H1 (cell line): Measurements from ENCODE around the gene RNF224. TPM values are rescaled to one million over a fixed set of nuclear protein-coding genes. Genes with fewer than 3 reads are reported as not detected.

ENCODE experiments used
- ATF3 ChIP-seq: IDR thresholded peaks from 2 replicates; pipeline ENCODE4 v1.6.1; 2011; ENCODE audit warnings: low read depth, mild to moderate bottlenecking, low read length; ENCODE audit not compliant: insufficient read depth
- CBX5 ChIP-seq: fragments of 300-800, 300-1000 bp; sonication (generic); IDR thresholded peaks from 2 replicates; pipeline ENCODE4 v1.7.1; 2016; ENCODE audit warnings: antibody characterized with exemption, low read length, low read depth
- CBX8 ChIP-seq: fragments of 300-800, 300-1000 bp; sonication (generic); IDR thresholded peaks from 2 replicates; pipeline ENCODE4 v1.7.1; 2016; ENCODE audit warnings: low read depth, low read length, borderline replicate concordance
- JUND ChIP-seq: IDR thresholded peaks from 2 replicates; pipeline ENCODE4 v1.6.1; 2011; ENCODE audit warnings: mild to moderate bottlenecking, improper control_type of control experiment, low read length
- MAFK ChIP-seq: IDR thresholded peaks from 2 replicates; pipeline ENCODE4 v1.6.1; 2012; ENCODE audit warnings: low read depth, mild to moderate bottlenecking, improper control_type of control experiment, low read length
- USF2 ChIP-seq: IDR thresholded peaks from 2 replicates; pipeline ENCODE4 v1.6.1; 2011; ENCODE audit warnings: low read length, improper control_type of control experiment
- polyA plus RNA-seq, 7 experiments: library from polyadenylated mRNA; depleted of rRNA in 3 of 7; stranded (reverse) in 5 of 7; unstranded in 2 of 7; fragments of >200 nt in 5 of 7; fragments of 200-250 nt in 2 of 7; gene quantifications; 1 replicate in 5 of 7; 2 replicates in 1 of 7; 4 replicates in 1 of 7; pipeline versions ENCODE4 v1.2.1 to v1.2.3, GENCODE V29; 2011 to 2013; ENCODE audit warnings: missing spikeins in 2 of 7, mixed read lengths in 2 of 7
- total RNA-seq: library from RNA; stranded (reverse); fragmentation: NEBNext Ultra II Directional; extraction: Animal tissue kit (Norgen Biotek cat#: 25700); gene quantifications from 2 replicates; pipeline ENCODE4 v1.2.1, GENCODE V29; 2021

RNF224 gene
- total and polyA plus RNA-seq, 2 of the 8 experiments (the other 6 are each of a cell fraction or from before 2014, with no cell fraction given): 0.24 TPM; not detected in 1

GRCh38 chr9:137218754-137219271, 8.5 kb upstream of the RNF224 start (continued):
- TF ChIP-seq CBX8 (no peak), JUND (no peak), USF2 (no peak), MAFK (no peak), ATF3 (no peak), CBX5 (no peak)
